Heart right ventricle (tissue), 16 donors: ENCODE data around the gene SMYD1. TPM values are rescaled to one million over a fixed set of nuclear protein-coding genes. Genes with fewer than 3 reads are reported as not detected.

Source experiments
- ATAC-seq, 8 donors: fragments of 200-7000 bp; cut with Tn5 transposase; one replicate each; pipeline ENCODE4 v1.9.1; 2020; ENCODE audit warnings: mild to moderate bottlenecking in 8 of 8, moderate library complexity in 8 of 8, moderate number of reproducible peaks in 1 of 8
- DNase-seq, 2 donors: peaks; one replicate each; pipeline ENCODE4 v3.0.0-alpha.2; 2020
- H3K27ac ChIP-seq, 10 donors: fragments of 200-600 bp; sonication (generic) in 2 of 10; one replicate each; pipeline versions ENCODE4 v1.5.0 to v1.8.0; 2020 to 2022; ENCODE audit warnings: mild to moderate bottlenecking in 3 of 10
- H3K27me3 ChIP-seq, 7 donors: fragments of 200-600 bp; one replicate each; pipeline ENCODE4 v1.8.0; 2021 to 2022; ENCODE audit warnings: mild to moderate bottlenecking in 2 of 7
- H3K36me3 ChIP-seq, 9 donors: fragments of 200-600 bp; sonication (generic) in 1 of 9; one replicate each; pipeline versions ENCODE4 v1.5.0 to v1.8.0; 2020 to 2022; ENCODE audit warnings: mild to moderate bottlenecking in 2 of 9
- H3K4me1 ChIP-seq, 9 donors: fragments of 200-600 bp; sonication (generic) in 1 of 9; one replicate each; pipeline versions ENCODE4 v1.5.0 to v1.8.0; 2020 to 2022; ENCODE audit warnings: mild to moderate bottlenecking in 4 of 9
- H3K4me3 ChIP-seq, 10 donors: fragments of 200-600 bp; sonication (generic) in 2 of 10; one replicate each; pipeline versions ENCODE4 v1.5.0 to v1.8.0; 2020 to 2022; ENCODE audit warnings: mild to moderate bottlenecking in 7 of 10, moderate library complexity in 2 of 10
- H3K9me3 ChIP-seq, 11 donors: fragments of 200-600 bp in 10 of 11; sonication (generic) in 2 of 11; one replicate each; pipeline versions ENCODE4 v1.5.0 to v1.8.0; 2013 to 2022; ENCODE audit warnings: mild to moderate bottlenecking in 2 of 11, control low read depth in 1 of 11, moderate library complexity in 1 of 11
- WGBS, 2 donors: extraction: QIAGEN DNeasy Blood & Tissue Kit; methylation state at CpG; one replicate each; pipeline ENCODE4 v1.1.7; 2013; ENCODE audit warnings: inconsistent platforms in 1 of 2; 5-methylcytosine and 5-hydroxymethylcytosine counted together
- intact Hi-C, 10 donors: fragments of 100-400 bp; cut with DNase I; formaldehyde crosslinking; loops; one replicate each; pipeline versions ENCODE4 v1.11.1 to v1.14.2; 2022
- polyA plus RNA-seq, 2 donors: library from polyadenylated mRNA; stranded (reverse); fragments of 200-250 nt; gene quantifications; one replicate each; pipeline ENCODE4 v1.2.3, GENCODE V29; 2013
- total RNA-seq, 10 donors: library from RNA; stranded (reverse); fragmentation: NEBNext Ultra II Directional in 3 of 10; extraction: Animal tissue kit (Norgen Biotek cat#: 25700) in 3 of 10; gene quantifications; one replicate each; pipeline versions ENCODE4 v1.2.1 to v1.2.4, GENCODE V29; 2021 to 2023
- TF ChIP-seq, protein P1 (sequence below), 9 donors: fragments of 200-600 bp; sonication (generic) in 2 of 9; IDR thresholded peaks; one replicate each; pipeline versions ENCODE4 v1.5.0 to v1.8.0; 2021 to 2022; ENCODE audit warnings: antibody characterized with exemption in 9 of 9, mild to moderate bottlenecking in 5 of 9, moderate library complexity in 1 of 9
- donor health status: Arrhythmogenic right ventricular cardiomyopathy.
- donor health status: ischemic (EF 13 %, LVEDD 7.1; RV severe dilation, severe dysfunction).
- donor health status: healthy with polysubstance abuse.
- donor health status: DM: no; HTN: yes; CAD: no.
- donor health status: DM: no; HTN: no; CAD: no.
- donor health status: ischemic (EF 25% LVEDD 6.9; RV normal size, moderate dysfunction).
- donor health status: ischemic (EF 25% LVEDD 5.7; RV mildly dilated, moderate dysfunction).
- donor health status: healthy.
- donor health status: DM: yes; HTN: yes; CAD: no.
- donor health status: Ischemic cardiomyopathy.
- donor health status: ischemic (EF 35%, LVEDD 5.7; RV mildly dilated, moderate dysfunction).
- donor health status: nonischemic (EF 11% LVEDD 7.7; RV severe dilation, severe dysfunction).
- donor health status: DM: yes; HTN: yes; CAD: no.
- donor health status: PGD.
- donor health status: ischemic (EF 29% LVEDD 5.4; RV normal size, mild dysfunction).
- donor health status: nonischemic (EF 23%, LVEDD 6.1; RV moderate dilation, normal function).

Gene SMYD1
- total and polyA plus RNA-seq, 12 donors = 78.7 to 534 (median 377) TPM

DNA sequence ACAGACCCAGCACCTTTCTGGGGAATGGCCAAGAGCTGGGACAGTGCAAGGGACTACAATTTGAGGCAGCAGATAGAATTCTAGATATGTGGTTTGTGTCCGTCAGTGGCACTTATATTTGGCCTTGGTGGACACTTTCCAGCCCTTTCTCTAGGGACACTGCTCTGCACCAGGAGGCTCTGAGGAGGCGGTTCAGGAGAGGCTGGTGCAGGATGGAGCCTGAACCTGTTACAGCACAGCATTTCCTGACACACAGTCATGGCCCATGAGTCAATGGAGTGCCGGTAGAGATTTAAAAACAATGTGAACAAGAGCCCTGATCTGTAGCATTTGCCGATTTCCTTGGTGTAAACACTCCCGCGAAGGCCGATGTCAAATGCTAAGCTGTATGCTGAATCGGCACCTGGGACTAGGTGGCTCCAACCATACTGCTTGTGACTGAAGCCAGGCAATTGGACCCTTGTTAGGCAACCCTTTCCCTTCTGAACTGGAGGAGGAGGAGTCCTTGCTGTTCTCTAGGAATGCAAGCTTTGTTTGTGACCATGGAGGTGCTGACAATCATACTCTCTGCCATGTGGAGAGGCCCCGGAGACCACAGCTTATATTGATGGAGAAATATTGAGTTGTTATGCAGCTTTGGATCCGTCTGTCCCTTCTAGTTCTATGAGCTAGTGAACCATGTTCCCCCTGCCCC lies 48.3 kb downstream of the SMYD1 start:
- Histone ChIP-seq H3K9me3 (no peaks in the 10 kb centered on the region), H3K27me3 (no peaks in the 10 kb centered on the region), H3K27ac (no peak overlapping the region), H3K4me1 (peaks cover 0 to 17% (median 0%) of the 10 kb centered on the region in 9 donors), H3K4me3 (no peak overlapping the region), H3K36me3 (peaks cover 0 to 24% (median 0%) of the 10 kb centered on the region in 9 donors)
- TF ChIP-seq, protein P1, sequence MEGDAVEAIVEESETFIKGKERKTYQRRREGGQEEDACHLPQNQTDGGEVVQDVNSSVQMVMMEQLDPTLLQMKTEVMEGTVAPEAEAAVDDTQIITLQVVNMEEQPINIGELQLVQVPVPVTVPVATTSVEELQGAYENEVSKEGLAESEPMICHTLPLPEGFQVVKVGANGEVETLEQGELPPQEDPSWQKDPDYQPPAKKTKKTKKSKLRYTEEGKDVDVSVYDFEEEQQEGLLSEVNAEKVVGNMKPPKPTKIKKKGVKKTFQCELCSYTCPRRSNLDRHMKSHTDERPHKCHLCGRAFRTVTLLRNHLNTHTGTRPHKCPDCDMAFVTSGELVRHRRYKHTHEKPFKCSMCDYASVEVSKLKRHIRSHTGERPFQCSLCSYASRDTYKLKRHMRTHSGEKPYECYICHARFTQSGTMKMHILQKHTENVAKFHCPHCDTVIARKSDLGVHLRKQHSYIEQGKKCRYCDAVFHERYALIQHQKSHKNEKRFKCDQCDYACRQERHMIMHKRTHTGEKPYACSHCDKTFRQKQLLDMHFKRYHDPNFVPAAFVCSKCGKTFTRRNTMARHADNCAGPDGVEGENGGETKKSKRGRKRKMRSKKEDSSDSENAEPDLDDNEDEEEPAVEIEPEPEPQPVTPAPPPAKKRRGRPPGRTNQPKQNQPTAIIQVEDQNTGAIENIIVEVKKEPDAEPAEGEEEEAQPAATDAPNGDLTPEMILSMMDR (IDR thresholded peaks at IDR 0.05) = no peak
- peak in 3 of 8 donors; percentile 15 to 51 (median 28) for ATAC-seq
- intact Hi-C loops = no loop called here
- 86 to 89% methylated on average over 10 of the region's 10 CpGs for WGBS, 2 donors
- no peak for DNase-seq

DNA sequence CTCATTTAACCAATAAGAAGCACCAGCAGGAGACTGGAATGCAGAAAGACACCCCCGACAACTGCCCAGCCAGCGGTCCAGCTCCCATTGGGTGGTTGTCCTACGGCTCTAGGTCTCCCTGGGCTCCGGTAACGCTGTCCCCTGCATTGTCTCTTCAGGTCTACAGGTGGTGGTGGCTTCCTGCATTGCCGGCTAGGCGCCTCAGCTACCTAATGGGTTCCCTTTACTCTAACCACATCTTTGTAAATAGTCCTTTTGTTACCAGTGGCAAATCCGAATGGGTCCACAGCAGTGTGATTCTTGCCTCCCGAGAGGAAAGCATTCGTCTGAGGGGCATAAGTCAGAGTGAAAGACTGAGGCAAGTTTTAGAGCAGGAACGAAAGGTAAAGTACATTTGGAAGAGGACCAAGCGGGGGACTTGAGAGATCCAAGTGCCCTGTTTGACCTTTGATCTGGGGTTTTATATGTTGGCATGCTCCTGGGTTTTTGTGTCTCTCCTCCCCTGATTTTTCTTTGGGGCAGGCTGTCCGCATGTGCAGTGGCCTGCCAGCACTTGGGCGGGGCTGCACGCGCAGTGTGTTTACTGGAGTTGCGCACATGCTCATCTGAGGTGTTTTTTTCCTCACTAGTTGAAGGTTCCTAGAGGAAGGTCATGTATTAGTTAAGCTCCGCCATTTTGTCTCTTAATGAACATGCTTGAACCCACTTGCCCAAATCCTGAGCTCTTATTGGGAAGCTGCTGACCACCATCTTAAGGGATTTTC lies 49.2 kb downstream of the SMYD1 start:
- Histone ChIP-seq H3K36me3 (peaks cover 0 to 15% (median 0%) of the 10 kb centered on the region in 9 donors), H3K9me3 (no peaks in the 10 kb centered on the region), H3K27me3 (no peaks in the 10 kb centered on the region), H3K27ac (no peak overlapping the region), H3K4me1 (peaks cover 0 to 17% (median 0%) of the 10 kb centered on the region in 9 donors), H3K4me3 (no peak overlapping the region)
- 90 to 95% methylated on average over 18 of the region's 18 CpGs for WGBS, 2 donors
- DNase-seq = no peak
- intact Hi-C loops = no loop called here
- TF ChIP-seq, protein P1 (IDR thresholded peaks at IDR 0.05) = no peak
- ATAC-seq = no peak

DNA sequence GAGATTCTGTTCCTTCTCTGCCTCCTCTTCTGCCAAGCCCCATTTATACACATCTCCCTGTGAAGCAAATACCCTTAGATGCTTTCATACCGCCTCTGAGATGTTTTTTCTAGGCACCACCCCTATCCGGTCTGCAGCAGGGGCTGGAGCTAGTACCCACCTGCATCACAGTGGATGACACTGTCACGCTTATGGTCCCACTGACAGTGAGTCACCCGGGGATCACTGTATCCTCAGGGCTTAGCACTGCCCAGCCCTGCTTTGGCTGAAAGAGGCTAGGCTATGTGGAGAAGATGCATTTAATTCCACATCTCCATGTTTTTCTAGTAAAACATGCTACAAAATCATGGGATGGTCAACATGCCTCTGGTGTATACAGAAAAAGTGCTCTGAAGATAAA lies 50.3 kb downstream of the SMYD1 start:
- TF ChIP-seq, protein P1 (IDR thresholded peaks at IDR 0.05) = no peak
- no peak overlapping the region for H3K4me3 ChIP-seq
- no peaks in the 10 kb centered on the region for H3K27me3 ChIP-seq
- H3K9me3 ChIP-seq = no peaks in the 10 kb centered on the region
- no peak overlapping the region for H3K27ac ChIP-seq
- H3K36me3 ChIP-seq = peaks cover 0 to 4% (median 0%) of the 10 kb centered on the region in 9 donors
- 84 to 86% methylated on average over 4 of the region's 4 CpGs for WGBS, 2 donors
- peaks cover 0 to 17% (median 0%) of the 10 kb centered on the region in 9 donors for H3K4me1 ChIP-seq
- ATAC-seq (no peak), DNase-seq (no peak)
- intact Hi-C loops = no loop called here

DNA sequence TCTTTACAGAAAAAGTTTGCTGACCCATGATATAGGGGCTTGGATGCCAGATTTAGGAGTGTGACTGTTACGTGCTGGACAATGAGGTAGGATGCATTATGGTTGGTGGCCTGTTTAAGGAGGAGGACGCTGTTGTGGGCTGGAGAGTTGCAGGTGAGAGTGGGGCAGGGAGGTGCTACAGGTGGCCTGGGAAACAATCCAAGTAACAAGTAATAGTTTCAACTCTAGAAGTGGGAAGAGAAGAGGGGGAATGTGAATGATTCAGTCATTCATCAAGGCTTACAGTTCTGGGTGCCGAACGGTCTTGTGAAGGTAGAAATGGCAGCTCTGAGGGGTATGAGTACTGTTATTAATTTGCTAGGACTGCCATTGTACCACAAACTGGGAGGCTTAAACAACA lies 54.1 kb downstream of the SMYD1 start:
- no peak overlapping the region for H3K4me3 ChIP-seq
- ATAC-seq (no peak), DNase-seq (no peak)
- TF ChIP-seq, protein P1 (IDR thresholded peaks at IDR 0.05) = no peak
- 92 to 93% methylated on average over 4 of the region's 4 CpGs for WGBS, 2 donors
- no peak overlapping the region for H3K27ac ChIP-seq
- H3K9me3 ChIP-seq = no peaks in the 10 kb centered on the region
- H3K36me3 ChIP-seq = no peaks in the 10 kb centered on the region
- intact Hi-C loops = no loop called here
- H3K4me1 ChIP-seq = no peaks in the 10 kb centered on the region
- no peaks in the 10 kb centered on the region for H3K27me3 ChIP-seq
